Neuronal stem cell (in vitro differentiated cells): ENCODE results near the gene ARMC12.

Experiments used
- DNase-seq: peaks from one replicate; pipeline ENCODE4 v3.0.0-alpha.2; 2013; ENCODE audit warnings: low spot score
- H2AFZ ChIP-seq: one replicate; pipeline ENCODE4 v1.6.1; 2013; ENCODE audit warnings: mild to moderate bottlenecking, low read length, inconsistent platforms
- H2AK5ac ChIP-seq: 2 replicates; pipeline ENCODE4 v1.6.1; 2013; ENCODE audit warnings: low read depth, mild to moderate bottlenecking, inconsistent platforms, low read length, moderate library complexity, mixed read lengths
- H2BK120ac ChIP-seq: 2 replicates; pipeline ENCODE4 v1.6.1; 2013; ENCODE audit warnings: low read depth, mild to moderate bottlenecking, inconsistent platforms, low read length, moderate library complexity, mixed read lengths
- H2BK12ac ChIP-seq: one replicate; pipeline ENCODE4 v1.6.1; 2013; ENCODE audit warnings: low read length, inconsistent platforms
- H2BK15ac ChIP-seq: 2 replicates; pipeline ENCODE4 v1.6.1; 2013; ENCODE audit warnings: mild to moderate bottlenecking, low read length, inconsistent platforms, mixed read lengths
- H2BK5ac ChIP-seq: one replicate; pipeline ENCODE4 v1.6.1; 2013; ENCODE audit warnings: inconsistent platforms, mild to moderate bottlenecking, low read length, moderate library complexity
- H3K14ac ChIP-seq: one replicate; pipeline ENCODE4 v1.6.1; 2013; ENCODE audit warnings: low read length, inconsistent platforms
- H3K18ac ChIP-seq: 2 replicates; pipeline ENCODE4 v1.6.1; 2013; ENCODE audit warnings: low read length, inconsistent platforms
- H3K23ac ChIP-seq: 2 replicates; pipeline ENCODE4 v1.6.1; 2013; ENCODE audit warnings: low read depth, mild to moderate bottlenecking, mixed read lengths, low read length, inconsistent platforms; ENCODE audit not compliant: poor library complexity
- H3K27ac ChIP-seq: replicated peaks from 3 replicates; pipeline ENCODE4 v1.5.1; 2013; ENCODE audit warnings: low read length, inconsistent platforms
- H3K27me3 ChIP-seq, 3 experiments: 2 replicates each; pipeline ENCODE4 v1.6.1; 2013; ENCODE audit warnings: low read length in 3 of 3, mild to moderate bottlenecking in 2 of 3, inconsistent platforms in 1 of 3, low read depth in 1 of 3, mixed read lengths in 1 of 3, moderate library complexity in 1 of 3; ENCODE audit not compliant: control insufficient read depth in 3 of 3, insufficient read depth in 3 of 3
- H3K36me3 ChIP-seq, 2 donors: replicated peaks in 1 of 2; 2 replicates each; pipeline ENCODE4 v1.6.1; 2013; ENCODE audit warnings: low read length in 2 of 2; ENCODE audit not compliant: control insufficient read depth in 2 of 2, insufficient read depth in 2 of 2
- H3K4ac ChIP-seq: 2 replicates; pipeline ENCODE4 v1.6.1; 2013; ENCODE audit warnings: inconsistent platforms, mild to moderate bottlenecking, low read length, moderate library complexity
- H3K4me1 ChIP-seq, 2 donors: 1 replicate in 1 of 2; 2 replicates in 1 of 2; pipeline ENCODE4 v1.6.1; 2013; ENCODE audit warnings: low read length in 2 of 2, low read depth in 1 of 2; ENCODE audit not compliant: control insufficient read depth in 2 of 2, insufficient read depth in 1 of 2
- H3K4me2 ChIP-seq: one replicate; pipeline ENCODE4 v1.6.1; 2013; ENCODE audit warnings: mild to moderate bottlenecking, low read length, inconsistent platforms; ENCODE audit not compliant: insufficient read depth, poor library complexity, severe bottlenecking
- H3K4me3 ChIP-seq, 2 donors: 2 replicates each; pipeline ENCODE4 v1.5.1; 2013; ENCODE audit warnings: low read length in 2 of 2, mild to moderate bottlenecking in 2 of 2, inconsistent platforms in 1 of 2, moderate library complexity in 1 of 2
- H3K79me1 ChIP-seq: one replicate; pipeline ENCODE4 v1.6.1; 2013; ENCODE audit warnings: low read depth, mild to moderate bottlenecking, inconsistent platforms, low read length, moderate library complexity
- H3K9ac ChIP-seq: one replicate; pipeline ENCODE4 v1.6.1; 2013; ENCODE audit warnings: mild to moderate bottlenecking, low read depth, low read length, inconsistent platforms; ENCODE audit not compliant: poor library complexity
- H3K9me3 ChIP-seq, 2 donors: replicated peaks in 1 of 2; 2 replicates each; pipeline versions ENCODE3 to v1.6.1; 2013; ENCODE audit warnings: low read length in 2 of 2, mild to moderate bottlenecking in 2 of 2, inconsistent platforms in 1 of 2, low read depth in 1 of 2, mixed read lengths in 1 of 2, moderate library complexity in 1 of 2; ENCODE audit not compliant: control insufficient read depth in 2 of 2, insufficient read depth in 1 of 2
- H4K8ac ChIP-seq: one replicate; pipeline ENCODE4 v1.6.1; 2013; ENCODE audit warnings: low read depth, mild to moderate bottlenecking, inconsistent platforms, low read length, moderate library complexity
- H4K91ac ChIP-seq: one replicate; pipeline ENCODE4 v1.6.1; 2013; ENCODE audit warnings: low read length, low read depth, mild to moderate bottlenecking, inconsistent platforms; ENCODE audit not compliant: poor library complexity
- WGBS, 2 donors: extraction: QIAGEN DNeasy Blood & Tissue Kit; methylation state at CpG; one replicate each; pipeline ENCODE4 v1.1.7; 2013; ENCODE audit warnings: missing lambda C conversion rate in 2 of 2, mixed read lengths in 1 of 2; ENCODE audit not compliant: insufficient read length in 2 of 2, insufficient replicate concordance in 1 of 2; ENCODE audit errors: extremely low coverage in 2 of 2; 5-methylcytosine and 5-hydroxymethylcytosine counted together

ARMC12 gene

GRCh38 chr6:35707714-35708407, 29.0 kb upstream of the ARMC12 start:
- Histone ChIP-seq H3K18ac (no peak overlapping the region), H2BK5ac (no peak overlapping the region), H3K4me2 (no peak overlapping the region), H3K4me3 (no peak overlapping the region), H4K91ac (no peak overlapping the region), H2BK15ac (no peak overlapping the region), H3K4me1 (no peaks in the 10 kb centered on the region), H2BK120ac (no peak overlapping the region), H2BK12ac (no peak overlapping the region), H2AFZ (no peak overlapping the region), H3K27me3 (no peaks in the 10 kb centered on the region), H3K23ac (no peak overlapping the region), H2AK5ac (no peak overlapping the region), H4K8ac (no peak overlapping the region), H3K14ac (no peak overlapping the region), H3K36me3 (no peaks in the 10 kb centered on the region), H3K27ac (no peak overlapping the region), H3K4ac (no peak overlapping the region), H3K79me1 (no peaks in the 10 kb centered on the region), H3K9ac (no peak overlapping the region), H3K9me3 (peaks cover 0 to 6% of the 10 kb centered on the region in 2 donors)
- WGBS, 2 donors, result no CpG with 5 or more reads among the region's 4 CpGs
- DNase-seq, result no peak

- H3K4me2 ChIP-seq, result no peak overlapping the region
- no peak overlapping the region for H2BK5ac ChIP-seq
- H3K79me1 ChIP-seq, result no peaks in the 10 kb centered on the region
- no peak overlapping the region for H3K14ac ChIP-seq
- peaks cover 2% of the 10 kb centered on the region in 2 donors for H3K4me1 ChIP-seq
- H3K4ac ChIP-seq, result no peak overlapping the region
- H2AFZ ChIP-seq, result no peak overlapping the region
- no peak overlapping the region for H3K23ac ChIP-seq
- no peaks in the 10 kb centered on the region for H3K27me3 ChIP-seq
- H3K18ac ChIP-seq, result no peak overlapping the region
- H2BK120ac ChIP-seq, result no peak overlapping the region
- no peak overlapping the region for H3K9ac ChIP-seq
- no peak overlapping the region for H2BK12ac ChIP-seq
- no peak overlapping the region for H3K27ac ChIP-seq
- H3K9me3 ChIP-seq, result peaks cover 0 to 3% of the 10 kb centered on the region in 2 donors
- no peak for DNase-seq
- H2AK5ac ChIP-seq, result no peak overlapping the region
- H4K8ac ChIP-seq, result no peak overlapping the region
- H2BK15ac ChIP-seq, result no peak overlapping the region
- no peak overlapping the region for H3K4me3 ChIP-seq
- H3K36me3 ChIP-seq, result no peaks in the 10 kb centered on the region
- H4K91ac ChIP-seq, result no peak overlapping the region
Measured at GRCh38 chr6:35708585-35708984, 28.2 kb upstream of the ARMC12 start.

- no peak overlapping the region for H2AK5ac ChIP-seq
- no peak overlapping the region for H3K4me2 ChIP-seq
- DNase-seq, result no peak
Measured at GRCh38 chr6:35710241-35710847, 26.5 kb upstream of the ARMC12 start.

DNA sequence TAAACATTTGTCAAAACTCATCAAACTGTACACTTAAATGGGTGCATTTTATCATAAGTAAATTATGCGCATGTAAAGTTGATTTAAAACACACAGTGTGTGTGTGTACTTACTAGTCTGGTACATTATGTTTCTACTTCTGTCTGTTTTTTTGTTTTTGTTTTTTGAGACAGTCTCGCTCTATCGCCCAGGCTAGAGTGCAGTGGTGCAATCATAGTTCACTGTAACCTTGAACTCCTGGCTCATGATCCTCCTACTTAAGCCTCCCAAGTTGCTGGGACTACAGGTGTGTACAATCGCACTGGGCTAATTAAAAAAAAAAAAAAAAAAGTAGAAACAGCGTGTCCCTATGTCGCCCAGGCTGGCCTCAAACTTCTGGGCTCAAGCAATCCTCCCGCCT, 25.1 kb upstream of the ARMC12 start:
- Histone ChIP-seq H3K18ac (no peak overlapping the region), H2BK15ac (no peak overlapping the region), H3K79me1 (no peaks in the 10 kb centered on the region), H3K9ac (no peak overlapping the region), H2AFZ (no peak overlapping the region), H3K27me3 (no peaks in the 10 kb centered on the region), H4K91ac (no peak overlapping the region), H2BK120ac (no peak overlapping the region), H3K4ac (no peak overlapping the region), H2AK5ac (no peak overlapping the region), H3K4me3 (no peak overlapping the region), H3K4me2 (no peak overlapping the region), H3K4me1 (peaks cover 2 to 5% of the 10 kb centered on the region in 2 donors), H2BK12ac (no peak overlapping the region), H3K27ac (no peak overlapping the region), H3K9me3 (no peaks in the 10 kb centered on the region), H4K8ac (no peak overlapping the region), H3K23ac (no peak overlapping the region), H3K14ac (no peak overlapping the region), H3K36me3 (no peaks in the 10 kb centered on the region), H2BK5ac (no peak overlapping the region)
- DNase-seq, result no peak
- no CpG with 5 or more reads among the region's 7 CpGs for WGBS, 2 donors

More at GRCh38 chr6:35710241-35710847, 26.5 kb upstream of the ARMC12 start:
- Histone ChIP-seq H3K36me3 (no peaks in the 10 kb centered on the region), H3K4me1 (peaks cover 2% of the 10 kb centered on the region in 2 donors), H3K9me3 (no peaks in the 10 kb centered on the region), H3K79me1 (no peaks in the 10 kb centered on the region), H2BK15ac (no peak overlapping the region), H2AFZ (no peak overlapping the region), H3K4me3 (no peak overlapping the region), H2BK5ac (no peak overlapping the region), H3K4ac (no peak overlapping the region), H2BK120ac (no peak overlapping the region), H3K14ac (no peak overlapping the region), H3K27me3 (no peaks in the 10 kb centered on the region), H4K91ac (no peak overlapping the region), H4K8ac (no peak overlapping the region), H3K9ac (no peak overlapping the region), H3K27ac (no peak overlapping the region), H2BK12ac (no peak overlapping the region), H3K18ac (no peak overlapping the region), H3K23ac (no peak overlapping the region)
- no CpG with 5 or more reads among the region's 4 CpGs for WGBS, 2 donors
